Measurements from ENCODE around the gene PPIL6. TPM values are rescaled to one million over a fixed set of nuclear protein-coding genes. Genes with fewer than 3 reads are reported as not detected.
A peak's percentile ranks its signal among the peaks of the same experiment; 100 is the strongest.
"Not testable (repeated sequence)": the region's sequence is repeated elsewhere in the genome, so short reads cannot be mapped to it uniquely, and the experiment has no call there.

The PPIL6 gene
- total RNA-seq, 1 donor from 2014 or later = 8.4 TPM

DNA sequence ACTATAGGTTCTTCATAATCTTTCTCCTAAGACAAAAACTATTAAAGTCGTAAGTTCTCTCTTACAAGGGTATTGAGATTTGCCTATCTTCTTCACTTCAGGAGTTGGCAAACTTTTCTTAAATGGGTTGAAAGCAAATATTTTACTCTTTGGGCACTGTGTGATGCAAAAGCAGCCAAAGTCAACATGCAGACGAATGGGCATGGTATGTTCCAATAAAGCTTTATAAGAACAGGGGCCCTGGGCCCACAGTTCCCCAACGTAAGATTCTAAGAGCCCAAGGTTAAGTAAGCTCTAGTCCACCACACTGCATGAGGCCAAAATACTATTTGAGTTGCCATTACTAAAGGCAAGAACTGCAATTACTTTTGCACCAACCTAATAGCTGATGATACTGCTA, 69.6 kb downstream of the PPIL6 start:
- FAIRE-seq = no peak

GRCh38 chr6:109370336-109370735, 70.1 kb downstream of the PPIL6 start:
- FAIRE-seq (no peak), DNase-seq (ENCODE audit: low read depth) (no peak)
- TF ChIP-seq, protein P1, sequence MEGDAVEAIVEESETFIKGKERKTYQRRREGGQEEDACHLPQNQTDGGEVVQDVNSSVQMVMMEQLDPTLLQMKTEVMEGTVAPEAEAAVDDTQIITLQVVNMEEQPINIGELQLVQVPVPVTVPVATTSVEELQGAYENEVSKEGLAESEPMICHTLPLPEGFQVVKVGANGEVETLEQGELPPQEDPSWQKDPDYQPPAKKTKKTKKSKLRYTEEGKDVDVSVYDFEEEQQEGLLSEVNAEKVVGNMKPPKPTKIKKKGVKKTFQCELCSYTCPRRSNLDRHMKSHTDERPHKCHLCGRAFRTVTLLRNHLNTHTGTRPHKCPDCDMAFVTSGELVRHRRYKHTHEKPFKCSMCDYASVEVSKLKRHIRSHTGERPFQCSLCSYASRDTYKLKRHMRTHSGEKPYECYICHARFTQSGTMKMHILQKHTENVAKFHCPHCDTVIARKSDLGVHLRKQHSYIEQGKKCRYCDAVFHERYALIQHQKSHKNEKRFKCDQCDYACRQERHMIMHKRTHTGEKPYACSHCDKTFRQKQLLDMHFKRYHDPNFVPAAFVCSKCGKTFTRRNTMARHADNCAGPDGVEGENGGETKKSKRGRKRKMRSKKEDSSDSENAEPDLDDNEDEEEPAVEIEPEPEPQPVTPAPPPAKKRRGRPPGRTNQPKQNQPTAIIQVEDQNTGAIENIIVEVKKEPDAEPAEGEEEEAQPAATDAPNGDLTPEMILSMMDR (IDR thresholded peaks at IDR 0.05; ENCODE audit: insufficient read depth, low read length, severe bottlenecking) = no peak
- H3K4me3 ChIP-seq (ENCODE audit: low read depth, low read length) = no peak overlapping the region
- H3K36me3 ChIP-seq (ENCODE audit: control insufficient read depth, insufficient read depth, low read length) = peaks cover 8% of the 10 kb centered on the region
- no peaks in the 10 kb centered on the region for H3K27me3 ChIP-seq (ENCODE audit: control insufficient read depth, insufficient read depth, low read length)

More for the DNA sequence above, 69.6 kb downstream of the PPIL6 start:
- Histone ChIP-seq H3K36me3 (ENCODE audit: control insufficient read depth, insufficient read depth, low read length) (peaks cover 8% of the 10 kb centered on the region), H3K4me3 (ENCODE audit: low read depth, low read length) (no peak overlapping the region), H3K27me3 (ENCODE audit: control insufficient read depth, insufficient read depth, low read length) (no peaks in the 10 kb centered on the region)
- DNase-seq (ENCODE audit: low read depth) = no peak
- TF ChIP-seq, protein P1 (IDR thresholded peaks at IDR 0.05; ENCODE audit: insufficient read depth, low read length, severe bottlenecking) = no peak

DNA sequence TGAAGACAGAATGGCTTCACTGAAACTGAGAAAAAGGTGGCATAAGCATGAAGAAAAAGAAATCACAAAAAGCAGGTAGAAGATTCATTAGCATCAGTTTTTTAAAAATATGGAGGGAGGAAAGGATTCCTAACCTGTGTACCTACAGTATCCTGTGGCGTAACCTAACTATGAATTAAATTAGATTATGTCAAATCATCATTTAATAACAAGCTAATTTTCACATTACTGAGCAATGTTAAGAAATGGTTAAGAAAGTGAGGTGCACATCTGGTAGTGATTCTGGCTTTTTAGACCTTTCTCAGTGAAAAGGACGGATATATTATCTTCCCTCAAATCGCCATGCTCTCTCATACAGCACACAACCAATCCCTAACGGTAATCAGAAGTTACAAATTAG, 70.7 kb downstream of the PPIL6 start:
- FAIRE-seq = no peak
- Histone ChIP-seq H3K4me3 (ENCODE audit: low read depth, low read length) (no peak overlapping the region), H3K36me3 (ENCODE audit: control insufficient read depth, insufficient read depth, low read length) (peaks cover 6% of the 10 kb centered on the region), H3K27me3 (ENCODE audit: control insufficient read depth, insufficient read depth, low read length) (no peaks in the 10 kb centered on the region)
- no peak for DNase-seq (ENCODE audit: low read depth)
- TF ChIP-seq, protein P1 (IDR thresholded peaks at IDR 0.05; ENCODE audit: insufficient read depth, low read length, severe bottlenecking) = no peak

DNA sequence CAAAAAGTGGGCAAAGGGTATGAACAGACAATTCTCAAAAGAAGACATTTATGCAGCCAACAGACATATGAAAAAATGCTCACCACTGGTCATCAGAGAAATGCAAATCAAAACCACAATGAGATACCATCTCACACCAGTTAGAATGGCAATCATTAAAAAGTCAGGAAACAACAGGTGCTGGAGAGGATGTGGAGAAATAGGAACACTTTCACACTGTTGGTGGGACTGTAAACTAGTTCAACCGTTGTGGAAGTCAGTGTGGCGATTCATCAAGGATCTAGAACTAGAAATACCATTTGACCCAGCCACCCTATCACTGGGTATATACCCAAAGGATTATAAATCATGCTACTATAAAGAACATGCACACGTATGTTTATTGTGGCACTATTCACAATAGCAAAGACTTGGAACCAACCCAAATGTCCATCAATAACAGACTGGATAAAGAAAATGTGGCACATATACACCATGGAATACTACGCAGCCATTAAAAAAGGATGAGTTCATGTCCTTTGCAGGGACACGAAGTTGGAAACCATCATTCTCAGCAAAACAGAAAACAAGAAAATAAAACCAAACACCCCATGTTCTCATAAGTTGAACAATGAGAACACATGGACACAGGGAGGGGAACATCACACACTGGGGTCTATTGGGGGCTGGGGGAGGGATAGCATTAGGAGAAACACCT, 75.9 kb downstream of the PPIL6 start:
- DNase-seq (ENCODE audit: low read depth); FAIRE-seq; H3K36me3 ChIP-seq (ENCODE audit: control insufficient read depth, insufficient read depth, low read length): not testable (repeated sequence)

GRCh38 chr6:109363753-109364152, 76.7 kb downstream of the PPIL6 start:
- Histone ChIP-seq H3K4me3 (ENCODE audit: low read depth, low read length) (no peak overlapping the region), H3K27me3 (ENCODE audit: control insufficient read depth, insufficient read depth, low read length) (no peaks in the 10 kb centered on the region), H3K36me3 (ENCODE audit: control insufficient read depth, insufficient read depth, low read length) (peaks cover 8% of the 10 kb centered on the region)
- DNase-seq (ENCODE audit: low read depth) (no peak), FAIRE-seq (no peak)
- TF ChIP-seq, protein P1 (IDR thresholded peaks at IDR 0.05; ENCODE audit: insufficient read depth, low read length, severe bottlenecking) = no peak

More for the DNA sequence above, 75.9 kb downstream of the PPIL6 start:
- not testable (repeated sequence) for H3K27me3 ChIP-seq (ENCODE audit: control insufficient read depth, insufficient read depth, low read length); H3K4me3 ChIP-seq (ENCODE audit: low read depth, low read length)

DNA sequence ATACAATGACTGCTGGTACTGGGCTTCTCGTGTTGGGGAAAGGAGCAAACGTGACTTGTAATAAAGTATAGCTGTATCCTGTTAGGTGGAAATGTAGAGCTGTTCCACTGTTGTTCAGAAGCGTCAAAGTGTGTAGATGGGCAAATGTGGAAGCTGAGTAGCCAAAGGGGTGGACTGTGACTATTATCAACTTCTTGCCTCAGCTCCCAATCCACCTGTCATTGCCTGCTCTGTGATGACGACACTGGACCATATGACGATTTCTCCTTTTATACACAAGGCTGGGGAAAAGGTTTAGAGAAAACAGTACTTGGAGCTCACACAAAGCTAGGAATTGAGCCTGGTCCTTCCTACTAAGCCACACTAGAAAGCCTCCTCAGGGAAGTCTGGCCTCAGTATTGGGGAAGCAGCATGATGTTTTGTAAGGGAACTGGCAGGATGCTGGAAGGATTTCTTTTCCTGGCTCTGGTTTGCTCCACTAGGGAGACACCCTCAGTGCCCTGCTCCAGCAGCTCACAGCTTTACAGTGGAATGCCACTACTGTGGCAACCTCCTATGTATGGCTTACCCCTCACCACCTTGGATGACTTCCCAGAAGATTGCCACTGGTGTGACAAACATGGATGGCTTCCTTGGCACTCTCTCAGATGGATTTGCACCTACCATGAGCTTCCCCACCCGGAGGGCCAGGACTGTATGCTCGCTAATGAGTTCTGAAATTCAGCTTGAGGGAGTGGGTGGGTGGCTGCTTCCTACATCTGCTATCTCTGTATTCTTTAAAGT, 78.1 kb downstream of the PPIL6 start:
- peaks cover 7% of the 10 kb centered on the region for H3K36me3 ChIP-seq (ENCODE audit: control insufficient read depth, insufficient read depth, low read length)
- no peak for DNase-seq (ENCODE audit: low read depth)

More for the DNA sequence above, 78.1 kb downstream of the PPIL6 start:
- TF ChIP-seq, protein P1 (IDR thresholded peaks at IDR 0.05; ENCODE audit: insufficient read depth, low read length, severe bottlenecking) = no peak
- Histone ChIP-seq H3K4me3 (ENCODE audit: low read depth, low read length) (no peak overlapping the region), H3K27me3 (ENCODE audit: control insufficient read depth, insufficient read depth, low read length) (no peaks in the 10 kb centered on the region)
- peak; percentile 13 for FAIRE-seq
